ENCODE data around the gene CIROP. TPM values are rescaled to one million over a fixed set of nuclear protein-coding genes. Genes with fewer than 3 reads are reported as not detected.

CIROP gene
- total and polyA plus RNA-seq, 9 of the 15 experiments (the other 6 are each of a cell fraction or from before 2014, with no cell fraction given), result not detected

GRCh38 chr14:23118506-23119362 lies 13.9 kb upstream of the CIROP start, which contains the start of gene CEBPE:
Gene CEBPE (minus strand): TSS chr14:23119255. CDS start chr14:23119091, 164 bp downstream.
- ATAC-seq (no peak), FAIRE-seq (no peak), DNase-seq (ENCODE audit: extremely low read depth in 1 of 4, low spot score in 3 of 4) (no peak)
- peak within 1 kb of the TSS; percentile 51; the same call in 1 of the 2 replicates for H3K4me2 ChIP-seq (ENCODE audit: insufficient read depth, low read length)
- no peak within 1 kb of the TSS for H3K27ac ChIP-seq (ENCODE audit: extremely low read depth, low read depth, low read length)
- H3K9ac ChIP-seq (ENCODE audit: insufficient read depth in 1 of 2, low read depth in 2 of 2, low read length in 2 of 2), result peak within 1 kb of the TSS in 1 of 2 experiments; percentile 35; a peak in 2 of 4 replicates
- no peak for TF ChIP-seq MEIS2 (IDR thresholded peaks at IDR 0.05; ENCODE audit: partially characterized antibody)
- no peak for TF ChIP-seq ZNF668 (CRISPR knock-in tag; IDR thresholded peaks at IDR 0.05)
- TF ChIP-seq SNIP1 (IDR thresholded peaks at IDR 0.05; ENCODE audit: low read depth), result no peak
- TF ChIP-seq ZNF140 (CRISPR knock-in tag; IDR thresholded peaks at IDR 0.05), result no peak
- TF ChIP-seq ZKSCAN3 (CRISPR knock-in tag; IDR thresholded peaks at IDR 0.05), result no peak
- no peak for TF ChIP-seq NCOA4 (IDR thresholded peaks at IDR 0.05; ENCODE audit: partially characterized antibody)
- no peak for TF ChIP-seq SETDB1 (IDR thresholded peaks at IDR 0.05; ENCODE audit: low read length)
- peaks cover 45 to 55% of the 10 kb centered on the region in 2 experiments for H3K4me1 ChIP-seq (replicated peaks in 1 of 2; ENCODE audit: control insufficient read depth in 2 of 2, insufficient read depth in 2 of 2, low read length in 2 of 2)
- no peak within 1 kb of the TSS for H3K4me3 ChIP-seq
- intact Hi-C loops (cut with micrococcal nuclease), result no loop called here
- CTCF ChIA-PET (ENCODE audit: low intra/inter-chr PET ratio), result interaction anchor here (3.1 to 7.4 kb wide), 2 partner anchors 67 to 262 kb away, joined by 19 to 310 read pairs; partner anchors contain the start of gene SLC7A8
- POLR2A ChIA-PET, result interaction anchor here (0.7 to 1.4 kb wide), 5 partner anchors 17 to 261 kb away, joined by 3 to 9 read pairs (median 3); no protein-coding TSS in a partner anchor
- peak within 1 kb of the TSS; percentile 33; the same call in 1 of the 2 replicates for H2AFZ ChIP-seq (ENCODE audit: low read depth, low read length)
- no peaks in the 10 kb centered on the region for H3K9me1 ChIP-seq (ENCODE audit: control insufficient read depth, insufficient read depth, low read length)
- peaks cover 3% of the 10 kb centered on the region; the same call in 1 of the 2 replicates for H4K20me1 ChIP-seq (replicated peaks; ENCODE audit: control insufficient read depth, insufficient read depth, low read length)
- no TSS peak for BruUV-seq (replicated peaks)
- H3K36me3 ChIP-seq (ENCODE audit: control insufficient read depth, insufficient read depth, low read length), result no peaks in the 10 kb centered on the region
- H3K27me3 ChIP-seq (ENCODE audit: control insufficient read depth in 2 of 2, insufficient read depth in 2 of 2, low read length in 2 of 2), result peaks cover 0 to 10% of the 10 kb centered on the region in 2 experiments; a peak in 3 of 5 replicates
- no peaks in the 10 kb centered on the region for H3K79me2 ChIP-seq (ENCODE audit: control insufficient read depth, insufficient read depth, low read length)
- in situ Hi-C loops (cut with MboI), result no loop called here
- WGBS (ENCODE audit: insufficient coverage, low coverage, missing lambda C conversion rate), result 71% methylated on average over 23 of the region's 32 CpGs
- no peaks in the 10 kb centered on the region for H3K9me3 ChIP-seq (replicated peaks; ENCODE audit: control insufficient read depth, insufficient read depth, low read depth, low read length)

All from K562 (cell line).